Epidermal melanocyte (primary cell): Measurements from ENCODE around the gene LRP2.
"Not testable (repeated sequence)": the region's sequence is repeated elsewhere in the genome, so short reads cannot be mapped to it uniquely, and the experiment has no call there.

Experiments used
- DNase-seq: peaks from one replicate; pipeline ENCODE4 v3.0.0; 2011; ENCODE audit warnings: low spot score; ENCODE audit not compliant: insufficient read length

LRP2 gene

DNA sequence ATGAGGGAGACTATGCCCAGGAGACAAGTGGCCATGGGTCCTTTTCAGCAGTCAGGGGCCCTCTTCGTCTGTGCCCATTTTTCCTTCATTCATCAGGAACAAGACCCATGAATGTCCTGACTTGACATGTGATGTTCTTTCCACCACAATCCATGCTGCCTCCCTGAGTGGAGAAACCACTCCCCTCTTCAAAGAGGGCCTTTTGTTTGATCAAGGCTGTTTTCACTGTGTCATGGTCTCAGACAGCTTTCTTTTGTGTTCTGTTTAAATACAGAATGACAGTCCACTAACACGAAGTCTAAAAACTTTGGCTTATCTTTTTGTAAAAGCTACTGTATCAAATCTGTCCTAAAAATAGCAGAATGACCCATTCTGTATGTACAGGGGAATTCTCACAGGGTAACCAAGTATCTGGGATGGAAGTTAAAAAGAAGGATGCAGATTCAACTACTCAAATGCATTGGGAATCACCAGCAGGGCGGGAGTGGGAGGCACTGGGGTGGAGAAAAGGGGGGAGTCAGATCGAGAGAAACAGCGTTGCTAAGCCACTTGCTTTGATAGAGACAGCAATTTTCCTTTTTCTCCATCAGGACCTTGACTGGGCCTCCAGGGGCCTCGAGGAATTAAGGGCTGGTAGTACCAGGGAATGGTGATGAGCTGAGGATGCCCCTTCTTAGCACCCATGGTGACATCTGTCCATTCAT, 13.9 kb downstream of the LRP2 start:
- no peak for DNase-seq

DNA sequence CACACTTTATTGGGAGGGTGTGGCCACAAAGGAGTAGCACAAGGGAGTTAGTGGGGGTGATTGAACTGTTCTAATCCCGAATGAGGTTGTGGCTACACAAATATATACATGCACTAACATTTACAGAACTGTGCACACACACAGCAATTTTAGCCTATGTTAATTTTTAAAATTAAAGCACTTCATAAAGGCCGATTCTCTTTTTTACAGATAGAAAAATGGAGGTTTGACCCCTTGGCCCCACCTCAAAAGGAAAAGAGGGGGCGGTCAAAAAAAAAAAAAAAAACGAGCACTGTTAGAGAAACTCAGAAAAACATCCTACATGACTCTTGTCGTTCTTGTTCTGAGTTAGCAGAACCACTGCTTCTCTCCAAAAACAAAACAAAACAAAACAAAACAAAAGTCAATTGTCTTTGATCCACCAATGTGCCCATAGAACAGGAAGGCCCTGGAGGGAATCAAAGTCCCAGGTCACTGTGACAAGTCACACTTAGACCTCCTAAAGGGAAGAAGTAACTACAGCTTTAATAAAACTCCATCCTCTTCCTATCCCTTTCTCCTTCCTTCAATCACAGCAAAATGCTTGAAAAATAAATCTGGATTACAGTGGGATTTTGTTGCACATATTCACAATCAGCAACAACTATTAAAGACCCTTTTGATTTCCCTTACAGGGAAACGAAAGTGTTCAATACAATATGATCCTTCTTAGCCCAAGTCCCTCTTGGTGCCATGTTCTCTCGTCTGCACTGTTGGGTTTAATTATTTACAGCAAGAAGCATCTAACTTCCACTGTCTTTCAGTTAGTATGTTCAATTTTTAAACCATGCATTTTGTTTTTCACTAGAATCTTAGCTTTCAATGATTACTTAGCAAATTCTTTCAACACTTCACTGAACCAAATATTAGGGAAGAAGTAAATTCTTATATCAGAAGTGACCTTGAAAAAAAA, 16.6 kb downstream of the LRP2 start:
- DNase-seq, result no peak

DNA sequence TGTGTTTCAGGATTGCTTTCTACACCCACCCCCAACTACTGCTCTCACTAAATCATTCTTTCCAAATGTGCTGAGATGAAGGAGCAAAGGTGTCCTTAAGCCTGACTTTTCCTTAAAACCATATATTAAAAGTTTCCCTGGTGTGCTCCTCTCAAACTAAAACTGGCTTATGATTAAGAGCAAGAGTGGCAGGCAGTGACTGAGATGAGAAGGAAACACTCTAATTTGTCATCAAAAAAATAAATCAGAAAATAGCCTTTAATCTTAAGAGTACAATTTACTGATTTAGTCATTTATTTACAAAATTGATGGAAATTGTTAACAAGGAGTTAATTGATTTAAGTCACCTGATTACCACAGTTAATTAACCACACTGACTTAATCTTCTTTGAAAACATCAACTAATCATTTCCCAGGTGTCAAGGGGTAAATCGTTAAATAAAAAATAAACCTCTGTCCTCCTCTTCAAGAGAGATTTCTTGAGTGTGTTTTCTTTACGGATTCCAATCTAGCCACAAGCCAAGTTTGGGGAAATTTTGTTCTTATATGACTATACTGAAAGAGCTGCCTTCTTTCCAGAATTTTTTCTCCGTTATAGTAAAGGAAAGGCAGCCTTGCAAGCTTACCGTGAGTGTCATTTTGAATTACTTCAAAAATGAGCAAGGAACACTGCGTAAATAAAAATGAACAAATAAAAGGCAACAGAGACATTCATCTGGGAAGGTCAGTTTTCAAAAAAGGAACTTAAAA, 17.4 kb downstream of the LRP2 start:
- no peak for DNase-seq

DNA sequence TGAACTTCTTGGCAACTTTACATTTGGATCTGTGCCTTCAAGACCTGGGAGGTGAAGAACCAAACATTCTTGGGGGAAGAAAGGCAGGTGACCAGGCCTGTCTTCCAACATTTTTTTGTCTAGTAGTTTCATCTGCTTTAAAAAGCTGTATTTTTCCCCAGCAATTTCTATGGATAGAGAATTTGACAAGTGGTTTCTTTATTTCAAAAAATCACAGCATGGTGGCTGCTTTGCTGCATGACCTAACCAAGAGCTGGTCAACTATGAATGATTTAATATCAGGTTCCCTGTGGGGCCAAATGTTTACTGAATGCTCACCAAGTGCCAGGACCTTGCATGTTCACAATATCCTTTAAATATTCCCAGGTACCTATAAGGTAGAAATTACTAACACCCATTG, 19.1 kb downstream of the LRP2 start:
- DNase-seq, result no peak

DNA sequence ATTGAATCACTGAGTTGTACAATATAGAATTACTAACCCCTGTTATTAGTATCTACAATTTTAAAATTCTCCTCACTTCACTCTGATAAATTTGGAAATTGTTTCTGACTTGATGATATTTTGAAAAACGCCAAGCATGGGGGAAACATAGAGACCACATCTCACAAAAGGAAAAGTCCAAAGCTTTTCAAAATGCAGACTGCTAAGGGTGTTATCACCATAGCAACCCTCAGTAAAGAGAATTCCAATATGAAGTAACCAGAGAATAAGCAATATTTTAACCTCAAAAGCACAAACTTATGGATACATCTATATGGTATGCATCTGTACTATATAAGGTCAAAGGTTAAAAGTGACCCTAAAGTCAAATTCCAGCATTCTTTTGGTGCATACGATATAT, 22.7 kb downstream of the LRP2 start:
- no peak for DNase-seq

DNA sequence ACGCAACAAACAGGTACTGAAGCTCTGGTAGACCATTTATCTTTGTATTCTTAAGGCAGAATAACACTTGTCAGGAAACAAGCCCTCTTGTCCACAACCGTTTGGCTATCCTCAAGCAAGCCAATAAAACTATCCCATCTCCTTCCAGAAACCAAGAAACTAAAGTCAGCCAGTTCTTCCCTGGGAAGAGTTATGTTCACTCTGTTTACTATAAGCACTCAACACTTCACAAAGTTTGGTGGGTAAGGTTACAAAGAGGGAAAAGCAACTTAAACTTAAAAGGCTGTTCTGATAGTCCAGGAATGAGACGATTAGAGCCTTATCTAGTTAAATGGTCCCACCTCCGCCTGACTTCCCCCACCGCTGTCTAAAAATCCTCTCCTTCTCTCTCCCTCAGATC, 25.6 kb downstream of the LRP2 start:
- no peak for DNase-seq

DNA sequence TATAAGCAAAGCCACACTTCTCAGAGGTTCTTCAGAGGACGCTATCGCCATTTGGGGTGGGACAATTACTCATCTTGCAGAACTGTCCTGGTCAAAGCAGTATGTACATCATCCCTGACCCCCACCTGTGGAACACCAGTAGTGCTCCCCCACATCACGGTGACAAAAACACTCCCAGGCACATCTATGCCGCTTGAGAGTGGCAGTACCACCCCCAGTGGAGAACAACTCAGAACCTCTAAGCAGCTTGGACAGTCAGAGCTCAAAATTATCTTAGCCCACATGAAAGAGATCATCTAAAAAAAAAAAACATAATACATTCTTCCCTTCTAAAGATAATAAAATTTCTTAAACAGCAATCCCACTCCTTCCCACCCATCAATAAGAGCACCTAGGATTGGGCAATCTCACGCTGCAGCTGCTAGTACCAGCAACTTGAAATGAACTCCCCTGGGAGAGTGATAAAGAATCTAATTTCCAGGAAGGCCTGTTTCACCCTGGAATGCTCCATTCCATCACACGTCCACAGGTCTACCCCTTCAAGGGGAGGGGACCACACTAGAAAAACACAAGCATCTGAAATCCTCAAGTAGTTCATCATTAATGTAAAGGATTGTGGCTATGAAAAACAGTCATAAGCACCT, 31.7 kb downstream of the LRP2 start:
- no peak for DNase-seq

DNA sequence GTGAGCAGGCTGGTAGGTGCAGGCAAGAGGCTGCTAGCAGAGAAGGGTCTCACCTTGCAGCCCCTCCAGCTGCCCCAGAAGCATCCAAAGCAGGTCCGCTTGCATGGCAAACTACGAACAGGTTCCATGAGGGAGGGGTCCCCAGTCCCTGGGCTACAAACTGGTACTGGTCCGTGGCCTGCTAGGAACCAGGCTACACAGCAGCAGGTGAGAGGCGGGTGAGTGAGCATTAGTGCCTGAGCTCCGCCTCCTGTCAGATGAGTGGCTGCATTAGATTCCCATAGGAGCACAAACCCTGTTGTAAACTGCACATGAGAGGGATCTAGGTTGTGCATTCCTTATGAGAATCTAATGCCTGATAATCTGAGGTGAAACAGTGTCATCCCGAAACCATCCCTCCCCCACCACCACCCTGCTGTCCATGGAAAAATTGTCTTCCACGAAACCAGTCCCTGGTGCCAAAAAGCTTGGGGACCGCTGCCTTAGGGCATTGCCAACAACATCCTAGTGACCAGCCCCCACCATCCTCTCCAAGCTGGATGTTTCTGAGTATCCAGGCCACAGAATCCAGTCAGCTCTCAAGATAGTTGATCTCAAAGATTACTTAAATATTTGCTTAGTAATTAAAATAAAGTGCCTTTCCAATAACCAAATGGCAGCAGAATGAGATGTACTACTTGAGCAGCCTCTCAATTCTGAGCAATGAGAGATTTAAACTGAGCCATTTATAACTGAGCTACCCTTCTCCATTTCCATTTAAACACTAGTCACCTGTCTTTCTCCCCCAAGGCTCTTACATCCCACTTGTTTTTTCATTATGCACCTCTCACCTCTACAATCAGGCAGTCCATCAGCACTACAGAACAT, 32.4 kb downstream of the LRP2 start:
- DNase-seq, result no peak

DNA sequence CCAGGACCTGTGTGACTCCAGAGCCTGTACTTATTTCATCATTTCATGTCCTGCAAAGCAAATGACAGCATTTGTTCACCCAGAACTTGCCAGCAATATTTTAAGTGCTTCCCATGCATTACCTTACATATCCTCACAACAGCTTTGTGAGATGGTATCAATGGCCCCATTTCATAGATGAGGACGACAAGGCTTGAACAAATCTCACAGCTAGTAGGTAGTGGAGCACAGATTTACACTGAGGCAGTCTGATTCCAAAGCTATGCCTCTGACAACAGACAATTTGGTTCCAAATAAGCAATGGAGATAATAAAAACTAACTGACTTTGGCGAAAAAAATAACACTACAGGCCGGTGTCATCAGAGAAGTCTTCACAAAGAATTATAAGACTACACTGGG, 33.5 kb downstream of the LRP2 start:
- no peak for DNase-seq

DNA sequence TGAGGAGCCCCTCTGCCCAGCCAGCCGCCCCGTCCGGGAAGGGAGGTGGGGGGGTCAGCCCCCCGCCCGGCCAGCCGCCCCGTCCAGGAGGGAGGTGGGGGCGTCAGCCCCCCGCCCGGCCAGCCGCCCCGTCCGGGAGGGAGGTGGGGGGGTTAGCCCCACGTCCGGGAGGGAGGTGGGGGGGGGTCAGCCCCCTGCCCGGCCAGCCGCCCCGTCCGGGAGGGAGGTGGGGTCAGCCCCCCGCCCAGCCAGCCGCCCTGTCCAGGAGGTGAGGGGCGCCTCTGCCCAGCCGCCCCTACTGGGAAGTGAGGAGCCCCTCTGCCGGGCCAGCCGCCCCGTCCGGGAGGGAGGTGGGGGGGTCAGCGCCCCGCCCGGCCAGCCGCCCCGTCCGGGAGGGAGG, 34.5 kb downstream of the LRP2 start:
- not testable (repeated sequence) for DNase-seq

DNA sequence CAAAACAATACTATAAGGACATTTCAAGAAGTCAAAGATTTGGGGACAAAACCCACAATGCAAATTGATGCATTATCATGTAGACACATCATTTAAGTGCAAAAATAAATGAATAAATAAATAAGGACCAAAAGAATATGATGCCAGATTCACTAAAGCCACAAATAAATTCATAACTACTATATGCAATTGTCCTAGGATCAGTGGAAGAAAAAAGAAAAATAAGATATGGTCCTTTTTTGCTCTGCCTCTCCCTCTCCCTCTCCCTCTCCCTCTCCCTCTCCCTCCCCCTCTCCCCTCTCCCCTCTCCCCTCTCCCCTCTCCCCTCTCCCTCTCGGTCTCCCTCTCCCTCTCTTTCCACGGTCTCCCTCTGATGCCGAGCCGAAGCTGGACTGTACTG, 36.4 kb downstream of the LRP2 start:
- DNase-seq, result not testable (repeated sequence)

DNA sequence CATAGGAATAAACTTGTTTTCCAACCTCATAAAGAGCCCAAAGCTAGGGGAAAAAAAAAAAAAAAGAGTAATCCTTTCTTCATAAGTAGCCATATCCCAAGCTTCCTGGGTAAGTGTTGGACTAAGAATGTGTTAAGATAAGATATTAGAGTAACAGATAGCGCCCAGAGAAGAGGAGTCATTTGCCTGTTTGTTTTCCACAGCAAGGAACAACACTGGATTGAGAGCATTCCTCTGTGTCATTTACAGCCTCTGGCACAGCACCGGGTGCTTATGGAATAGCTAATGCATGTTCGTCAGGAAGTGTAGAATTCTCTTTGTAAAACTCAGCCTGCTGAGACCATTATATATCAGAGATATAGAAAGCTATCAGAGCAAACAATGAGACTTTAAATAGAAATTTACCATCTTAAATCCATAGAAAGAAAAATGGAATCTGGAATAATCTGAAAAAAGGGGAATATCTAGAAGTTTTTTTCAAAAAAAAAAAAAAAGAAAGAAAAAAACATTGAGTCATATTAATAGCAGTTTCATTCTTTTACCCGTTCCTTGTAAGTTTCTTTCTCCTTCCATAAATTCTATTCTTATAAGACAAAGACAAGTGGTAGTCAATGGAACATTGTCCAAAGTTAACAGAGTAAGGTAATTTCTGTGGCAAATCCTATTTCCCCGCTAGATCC, 37.6 kb downstream of the LRP2 start:
- no peak for DNase-seq

DNA sequence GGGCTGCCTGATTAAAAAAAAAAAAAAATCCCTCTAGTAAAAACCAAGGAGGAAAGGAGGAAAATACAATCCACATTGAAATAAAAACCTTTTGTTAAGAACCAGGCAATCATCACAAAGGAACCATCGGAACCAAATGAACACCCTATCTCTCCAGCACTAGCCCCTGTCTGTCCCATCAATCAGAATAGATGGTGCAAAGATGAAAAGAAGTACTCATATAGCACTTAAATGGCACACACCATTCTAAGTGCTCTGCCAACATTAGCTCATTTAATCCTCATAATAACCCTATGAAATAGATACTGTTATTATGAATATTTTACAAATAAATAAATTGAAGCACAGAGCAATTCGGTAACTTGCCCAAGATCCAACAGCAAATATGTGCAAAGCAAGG, 38.5 kb downstream of the LRP2 start:
- DNase-seq, result no peak

DNA sequence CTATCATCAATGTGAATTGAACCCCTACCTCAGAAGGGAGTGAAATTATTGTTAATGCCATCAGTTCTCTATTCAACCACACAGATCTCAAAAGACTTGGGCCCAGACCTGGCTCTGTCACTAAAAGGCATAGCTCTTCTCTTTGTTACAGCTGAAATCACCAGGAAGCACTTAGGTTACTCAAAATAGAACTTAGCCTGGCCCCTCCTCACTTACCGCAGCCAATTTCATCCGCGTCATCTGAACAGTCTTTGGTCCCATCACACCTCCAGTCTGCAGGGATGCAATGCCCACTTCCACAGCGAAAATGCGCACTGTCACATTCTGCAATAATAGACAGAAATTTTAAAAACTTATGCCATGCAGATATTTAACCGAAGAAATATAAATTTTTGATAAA, 41.8 kb downstream of the LRP2 start:
- no peak for DNase-seq

DNA sequence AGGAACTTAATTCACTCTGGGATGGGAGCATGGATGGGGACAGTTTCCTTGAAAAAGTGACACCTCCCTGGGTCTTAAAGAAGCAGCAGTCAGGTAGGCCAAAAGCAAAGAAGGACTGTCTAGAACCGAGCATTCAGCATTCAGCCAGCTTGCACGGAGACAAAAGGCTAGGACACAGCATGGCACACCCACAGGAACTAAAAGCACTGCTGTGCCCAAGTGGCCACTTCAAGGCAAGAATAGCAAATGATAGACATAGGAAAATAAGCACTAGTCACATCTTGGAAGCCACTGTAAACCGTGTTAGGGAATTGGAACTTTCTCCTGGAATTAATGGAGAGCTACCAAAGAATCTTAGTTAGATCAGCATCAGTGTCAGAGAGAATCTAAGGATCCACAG, 47.0 kb downstream of the LRP2 start:
- no peak for DNase-seq

DNA sequence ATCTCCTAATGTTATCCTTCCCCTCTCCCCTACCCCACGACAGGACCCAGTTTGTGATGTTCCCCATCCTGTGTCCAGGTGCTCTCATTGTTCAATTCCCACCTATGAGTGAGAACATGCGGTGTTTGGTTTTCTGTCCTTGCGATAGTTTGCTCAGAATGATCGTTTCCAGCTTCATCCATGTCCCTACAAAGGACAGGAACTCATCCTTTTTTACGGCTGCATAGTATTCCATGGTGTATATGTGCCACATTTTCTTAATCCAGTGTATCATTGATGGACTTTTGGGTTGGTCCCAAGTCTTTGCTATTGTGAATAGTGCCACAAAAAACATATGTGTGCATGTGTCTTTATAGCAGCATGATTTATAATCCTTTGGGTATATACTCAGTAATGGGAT, 54.0 kb downstream of the LRP2 start:
- not testable (repeated sequence) for DNase-seq

DNA sequence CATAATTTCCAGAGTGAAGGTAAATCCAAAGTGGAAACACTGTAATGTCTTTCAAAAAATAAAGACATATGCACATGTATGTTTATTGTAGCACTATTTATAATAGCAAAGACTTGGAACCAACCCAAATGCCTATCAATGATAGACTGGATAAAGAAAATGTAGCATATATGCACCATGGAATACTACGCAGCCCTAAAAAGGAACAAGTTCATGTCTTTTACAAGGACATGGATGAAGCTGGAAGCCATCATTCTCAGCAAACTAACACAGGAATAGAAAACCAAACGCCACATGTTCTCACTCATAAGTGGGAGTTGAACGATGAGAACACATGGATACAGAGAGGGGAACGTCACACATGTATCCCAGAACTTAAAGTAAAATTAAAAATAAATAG, 57.6 kb downstream of the LRP2 start:
- not testable (repeated sequence) for DNase-seq

DNA sequence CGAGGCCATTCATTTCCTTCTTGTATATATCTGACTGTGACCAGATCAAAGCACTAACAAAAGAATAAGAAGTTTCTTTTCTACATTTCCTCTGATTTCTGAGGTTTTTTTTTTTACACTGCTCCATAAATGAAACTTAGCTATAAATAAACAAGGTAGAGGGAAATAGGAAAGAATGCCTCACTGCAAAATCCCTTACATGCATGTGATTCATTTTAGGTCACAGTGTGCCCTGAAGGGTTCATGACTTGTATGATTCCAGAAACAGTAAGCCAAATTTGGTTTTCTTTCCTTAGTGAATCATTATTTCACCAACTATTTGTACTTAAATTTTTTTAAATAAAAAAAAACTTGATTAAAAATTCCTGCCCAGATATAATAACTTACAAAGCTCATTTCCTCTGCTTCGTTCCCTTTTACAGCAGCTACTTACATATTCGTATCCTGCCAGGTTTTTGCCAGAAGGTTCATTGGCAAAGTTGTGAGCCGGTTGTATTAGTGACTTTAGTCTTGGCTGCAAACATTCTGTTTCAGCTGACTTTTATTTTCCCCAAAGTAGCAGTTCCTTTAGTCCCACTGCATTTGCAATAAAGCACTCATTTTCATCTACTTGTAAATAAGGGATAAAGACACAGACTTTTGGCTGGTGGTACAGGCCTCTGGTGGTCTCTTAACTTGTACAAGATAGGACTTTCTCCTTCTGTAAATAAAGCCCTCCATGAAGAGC, 58.6 kb downstream of the LRP2 start:
- no peak for DNase-seq

DNA sequence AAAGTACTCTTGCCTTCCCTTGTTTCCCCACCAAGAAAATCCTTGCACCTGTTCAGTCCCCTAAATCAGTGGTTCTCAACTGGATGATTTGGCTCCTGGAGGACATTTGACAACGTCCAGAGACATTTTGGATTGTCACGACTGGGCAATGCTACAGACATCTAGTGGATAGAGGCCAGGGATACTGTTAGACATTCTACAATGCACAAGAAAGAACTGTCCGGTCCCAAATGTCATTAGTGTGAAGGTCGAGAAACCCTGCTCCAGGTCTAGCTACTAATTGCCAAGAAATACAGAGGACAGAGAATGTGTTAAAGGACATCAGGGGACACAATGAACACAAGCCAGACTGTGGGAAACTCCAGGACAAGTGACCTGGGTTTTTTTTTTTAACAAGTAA, 60.0 kb downstream of the LRP2 start:
- no peak for DNase-seq
